HepG2 (cell line): ENCODE results near the gene GNG7. TPM values are rescaled to one million over a fixed set of nuclear protein-coding genes. Genes with fewer than 3 reads are reported as not detected.

Experiments used
- ATAC-seq: fragments of 200-7000 bp; cut with Tn5 transposase; 3 replicates; pipeline ENCODE4 v1.9.1; 2020; ENCODE audit warnings: mild to moderate bottlenecking, moderate library complexity
- BruUV-seq: library from RNA; stranded (reverse); fragments of 400-500 nt; replicated peaks from 2 replicates; lab custom pipeline; 2021; lab: Mats Ljungman, UMichigan
- CTCF ChIA-PET: fragments of 300-600 bp; formaldehyde crosslinking; extraction: SDS; loops from one replicate; lab custom pipeline; 2021; ENCODE audit warnings: low total read pairs, inconsistent platforms, low intra/inter-chr PET ratio; lab: Yijun Ruan, JAX
- POLR2A ChIA-PET: fragments of 350-600 bp; sonication (Branson Sonifier 250); formaldehyde crosslinking; loops from one replicate; lab custom pipeline; 2020; ENCODE audit warnings: antibody characterized with exemption, inconsistent platforms; lab: Yijun Ruan, JAX
- DNase-seq: peaks from one replicate; pipeline ENCODE4 v3.0.0-alpha.2; 2015; ENCODE audit warnings: low spot score
- FAIRE-seq: peaks from 3 replicates; lab custom pipeline; 2011; peaks lifted over from hg19 to GRCh38; lab: Jason Lieb, UNC
- H2AFZ ChIP-seq: one replicate; pipeline ENCODE4 v1.6.1; 2011; ENCODE audit warnings: low read length, inconsistent platforms
- H3K27ac ChIP-seq: fragments of 300-600 bp; 3 replicates; pipeline ENCODE4 v1.8.0; 2011; ENCODE audit warnings: mixed run types, mild to moderate bottlenecking, mixed read lengths, low read length, inconsistent platforms; ENCODE audit not compliant: insufficient read depth; ENCODE audit errors: extremely low read length
- H3K27me3 ChIP-seq, 2 experiments: fragments of 200-600 bp in 1 of 2; 2 replicates in 1 of 2; 3 replicates in 1 of 2; pipeline versions ENCODE4 v1.6.0 to v1.8.0; 2011; ENCODE audit warnings: low read length in 2 of 2, mild to moderate bottlenecking in 2 of 2, moderate library complexity in 2 of 2, inconsistent platforms in 1 of 2; ENCODE audit not compliant: insufficient read depth in 2 of 2, control insufficient read depth in 1 of 2
- H3K36me3 ChIP-seq, 2 experiments: fragments of 200-600 bp in 1 of 2; replicated peaks in 1 of 2; 2 replicates in 1 of 2; 3 replicates in 1 of 2; pipeline versions ENCODE4 v1.5.1 to v1.8.0; 2011; ENCODE audit warnings: low read length in 2 of 2, inconsistent platforms in 1 of 2; ENCODE audit not compliant: insufficient read depth in 2 of 2, control insufficient read depth in 1 of 2
- H3K4me1 ChIP-seq: 2 replicates; pipeline ENCODE4 v1.5.1; 2012; ENCODE audit warnings: low read length, inconsistent platforms; ENCODE audit not compliant: insufficient read depth
- H3K4me2 ChIP-seq: 2 replicates; pipeline ENCODE4 v1.6.0; 2011; ENCODE audit warnings: low read depth, low read length, inconsistent platforms
- H3K4me3 ChIP-seq, 3 experiments: fragments of 200-600 bp in 1 of 3; sonication (generic), shearing (Covaris generic) in 1 of 3; replicated peaks in 1 of 3; 2 replicates each; pipeline ENCODE4 v1.5.1; 2011 to 2016; ENCODE audit warnings: low read length in 3 of 3, inconsistent platforms in 2 of 3, low read depth in 2 of 3, mild to moderate bottlenecking in 2 of 3, control low read depth in 1 of 3, mixed read lengths in 1 of 3; ENCODE audit not compliant: insufficient read depth in 1 of 3
- H3K79me2 ChIP-seq: one replicate; pipeline ENCODE4 v1.6.1; 2011; ENCODE audit warnings: low read length, inconsistent platforms; ENCODE audit not compliant: insufficient read depth
- H3K9ac ChIP-seq: 2 replicates; pipeline ENCODE4 v1.6.0; 2011; ENCODE audit warnings: mild to moderate bottlenecking, low read depth, low read length, inconsistent platforms; ENCODE audit not compliant: insufficient read depth
- H3K9me3 ChIP-seq: 2 replicates; pipeline ENCODE4 v1.5.1; 2012; ENCODE audit warnings: mild to moderate bottlenecking, low read length
- H4K20me1 ChIP-seq: 2 replicates; pipeline ENCODE4 v1.6.0; 2011; ENCODE audit warnings: inconsistent platforms, mild to moderate bottlenecking, low read length, moderate library complexity; ENCODE audit not compliant: insufficient read depth
- ATM ChIP-seq: fragments of 450-650 bp; IDR thresholded peaks from 2 replicates; pipeline ENCODE4 v1.7.1; 2017; ENCODE audit warnings: mild to moderate bottlenecking, borderline replicate concordance
- CREB1 ChIP-seq, 2 experiments: fragments of 450-650 bp in 1 of 2; IDR thresholded peaks; 2 replicates each; pipeline ENCODE4 v1.6.1; 2016 to 2017; ENCODE audit warnings: control low read depth in 1 of 2, mild to moderate bottlenecking in 1 of 2, missing compliant biosample characterization in 1 of 2, missing genetic modification characterization in 1 of 2
- RAD21 ChIP-seq: fragments of 450-650 bp; formaldehyde crosslinking; IDR thresholded peaks from 2 replicates; pipeline ENCODE4 v1.5.0; 2020; ENCODE audit warnings: mild to moderate bottlenecking
- RFX1 ChIP-seq: fragments of 450-650 bp; IDR thresholded peaks from 2 replicates; pipeline ENCODE4 v1.6.1; 2017
- SMAD3 ChIP-seq: sonication (generic); formaldehyde crosslinking; IDR thresholded peaks from 2 replicates; pipeline ENCODE4 v1.4.0; 2020; ENCODE audit warnings: missing genetic modification reagents
- SMC3 ChIP-seq: IDR thresholded peaks from 2 replicates; pipeline ENCODE4 v1.6.1; 2011; ENCODE audit warnings: low read length, improper control_type of control experiment
- STAG1 ChIP-seq: sonication (generic); formaldehyde crosslinking; IDR thresholded peaks from 2 replicates; pipeline ENCODE4 v1.4.0; 2020; ENCODE audit warnings: missing genetic modification reagents
- ZNF570 ChIP-seq: sonication (generic); formaldehyde crosslinking; IDR thresholded peaks from 2 replicates; pipeline ENCODE4 v1.4.0; 2020; ENCODE audit warnings: mild to moderate bottlenecking, missing genetic modification reagents, borderline replicate concordance
- ZZZ3 ChIP-seq: sonication (generic); formaldehyde crosslinking; IDR thresholded peaks from 2 replicates; pipeline ENCODE4 v1.4.0; 2020; ENCODE audit warnings: missing genetic modification reagents, mild to moderate bottlenecking, borderline replicate concordance
- WGBS: methylation state at CpG from one replicate; pipeline ENCODE4 v1.1.6; 2017; ENCODE audit warnings: low lambda C conversion rate; 5-methylcytosine and 5-hydroxymethylcytosine counted together
- in situ Hi-C: cut with HindIII; loops from 2 replicates; pipeline ENCODE4 v1.10.0; 2017; ENCODE audit warnings: low pct_unique_long_range_greater_than_20kb; ENCODE audit not compliant: extremely low pct_ligation_motif_present
- intact Hi-C: fragments of 100-400 bp; cut with micrococcal nuclease; formaldehyde crosslinking; loops from one replicate; pipeline ENCODE4 v1.10.0; 2022; ENCODE audit not compliant: unreplicated experiment
- polyA plus RNA-seq, 8 experiments: library from polyadenylated mRNA; depleted of rRNA in 3 of 8; stranded (reverse) in 7 of 8; unstranded in 1 of 8; fragments of >200 nt; fragmentation: Illumina TruSeq in 4 of 8; extraction: Trizol in 4 of 8; gene quantifications; 2 replicates each; pipeline versions ENCODE4 v1.2.1 to v1.2.3, GENCODE V29; 2011 to 2016; ENCODE audit warnings: low read depth in 4 of 8, missing spikeins in 1 of 8, mixed read lengths in 1 of 8; ENCODE audit not compliant: insufficient read depth in 1 of 8
- total RNA-seq, 5 experiments: library from RNA; depleted of rRNA; stranded (reverse); fragments of >200 nt; fragmentation: Illumina TruSeq; extraction: Trizol; gene quantifications; 2 replicates each; pipeline ENCODE4 v1.2.3, GENCODE V29; 2016; ENCODE audit warnings: low read depth in 1 of 5
- TF ChIP-seq, protein P1 (sequence below): sonication (generic); formaldehyde crosslinking; IDR thresholded peaks from 2 replicates; pipeline ENCODE4 v1.4.0; 2020; ENCODE audit warnings: missing genetic modification reagents, borderline replicate concordance
- TF ChIP-seq, protein P2 (sequence below): sonication (generic); formaldehyde crosslinking; IDR thresholded peaks from 2 replicates; pipeline ENCODE4 v1.5.0; 2020; ENCODE audit warnings: mild to moderate bottlenecking, missing genetic modification reagents, moderate library complexity
- TF ChIP-seq, protein P3 (sequence below): sonication (generic); formaldehyde crosslinking; IDR thresholded peaks from 2 replicates; pipeline ENCODE4 v1.5.1; 2020; ENCODE audit warnings: mild to moderate bottlenecking, missing genetic modification reagents, moderate library complexity
- TF ChIP-seq, protein P4 (sequence below): IDR thresholded peaks from 2 replicates; pipeline ENCODE4 v1.6.1; 2012; ENCODE audit warnings: inconsistent platforms

GNG7 gene
- total and polyA plus RNA-seq, 2 of the 13 experiments (the other 11 are each of a cell fraction or from before 2014, with no cell fraction given): 1.4 to 3.3 TPM

DNA sequence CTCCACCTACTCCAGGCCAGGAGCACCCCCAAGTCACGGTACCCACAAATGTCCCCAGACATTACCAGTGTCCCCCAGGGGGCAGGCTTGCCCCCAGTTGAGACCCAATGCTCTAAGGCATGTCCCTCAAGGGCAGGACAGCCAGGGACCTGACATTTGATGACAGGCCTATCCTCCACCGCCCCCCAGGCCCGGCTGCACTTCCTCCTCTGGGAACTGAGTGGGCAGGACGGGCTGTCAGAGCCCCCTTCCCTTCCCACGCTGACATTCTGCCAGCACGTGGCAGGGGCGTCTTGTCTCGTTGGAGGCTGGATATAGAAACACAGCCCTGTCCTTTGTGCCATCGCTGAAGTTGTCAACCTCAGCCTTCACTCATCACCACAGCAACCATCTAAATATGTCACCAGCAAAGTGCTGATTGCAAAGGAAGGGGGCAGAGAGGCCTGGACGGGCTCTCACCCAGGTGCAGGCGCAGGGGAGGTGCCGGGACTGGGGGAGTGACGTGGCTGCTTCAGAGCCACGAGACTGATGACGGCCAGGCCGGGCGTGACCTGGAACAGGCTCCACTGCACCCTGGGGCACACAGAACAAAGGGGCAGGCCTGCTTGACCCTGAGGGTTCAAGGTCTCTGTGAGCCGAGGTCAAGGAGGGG, 38.4 kb downstream of the GNG7 start:
- POLR2A ChIA-PET: no interaction called here
- no peak overlapping the region for H2AFZ ChIP-seq
- FAIRE-seq (no peak), DNase-seq (no peak), ATAC-seq (peak; percentile 60)
- no peak overlapping the region for H3K4me2 ChIP-seq
- in situ Hi-C loops (no loop called here), intact Hi-C loops (no loop called here)
- peaks cover 13% of the 10 kb centered on the region; the same call in 1 of the 2 replicates for H3K4me1 ChIP-seq
- H4K20me1 ChIP-seq: no peaks in the 10 kb centered on the region
- H3K36me3 ChIP-seq: no peaks in the 10 kb centered on the region
- BruUV-seq: no TSS peak
- WGBS: 22% methylated on average over 12 of the region's 18 CpGs
- H3K4me3 ChIP-seq: peak overlapping the region in 1 of 3 experiments; percentile 2; a peak in 1 of 6 replicates
- H3K27ac ChIP-seq: no peak overlapping the region
- no peaks in the 10 kb centered on the region for H3K27me3 ChIP-seq
- H3K9me3 ChIP-seq: peaks cover 6% of the 10 kb centered on the region
- no peak overlapping the region for H3K9ac ChIP-seq
- CTCF ChIA-PET: interaction anchor here (1.7 kb wide), 1 partner anchor 85 kb away, joined by 11 read pairs; no protein-coding TSS in a partner anchor
- no peaks in the 10 kb centered on the region for H3K79me2 ChIP-seq
- TF ChIP-seq SMC3 (peak; percentile 20; the same call in 1 of the 2 replicates), ATM (no peak), RAD21 (CRISPR knock-in tag) (peak; percentile 51), CREB1 (IDR thresholded peaks at IDR 0.05) (0 out of 2 replicates have a peak, but pooled peaks have one; percentile 17), CREB1 (CRISPR knock-in tag; IDR thresholded peaks at IDR 0.05) (no peak), STAG1 (peak; percentile 65), ZNF570 (no peak), RFX1 (peak; percentile 26; the same call in 1 of the 2 replicates), ZZZ3 (CRISPR knock-in tag) (no peak), SMAD3 (no peak)
- TF ChIP-seq, protein P1, sequence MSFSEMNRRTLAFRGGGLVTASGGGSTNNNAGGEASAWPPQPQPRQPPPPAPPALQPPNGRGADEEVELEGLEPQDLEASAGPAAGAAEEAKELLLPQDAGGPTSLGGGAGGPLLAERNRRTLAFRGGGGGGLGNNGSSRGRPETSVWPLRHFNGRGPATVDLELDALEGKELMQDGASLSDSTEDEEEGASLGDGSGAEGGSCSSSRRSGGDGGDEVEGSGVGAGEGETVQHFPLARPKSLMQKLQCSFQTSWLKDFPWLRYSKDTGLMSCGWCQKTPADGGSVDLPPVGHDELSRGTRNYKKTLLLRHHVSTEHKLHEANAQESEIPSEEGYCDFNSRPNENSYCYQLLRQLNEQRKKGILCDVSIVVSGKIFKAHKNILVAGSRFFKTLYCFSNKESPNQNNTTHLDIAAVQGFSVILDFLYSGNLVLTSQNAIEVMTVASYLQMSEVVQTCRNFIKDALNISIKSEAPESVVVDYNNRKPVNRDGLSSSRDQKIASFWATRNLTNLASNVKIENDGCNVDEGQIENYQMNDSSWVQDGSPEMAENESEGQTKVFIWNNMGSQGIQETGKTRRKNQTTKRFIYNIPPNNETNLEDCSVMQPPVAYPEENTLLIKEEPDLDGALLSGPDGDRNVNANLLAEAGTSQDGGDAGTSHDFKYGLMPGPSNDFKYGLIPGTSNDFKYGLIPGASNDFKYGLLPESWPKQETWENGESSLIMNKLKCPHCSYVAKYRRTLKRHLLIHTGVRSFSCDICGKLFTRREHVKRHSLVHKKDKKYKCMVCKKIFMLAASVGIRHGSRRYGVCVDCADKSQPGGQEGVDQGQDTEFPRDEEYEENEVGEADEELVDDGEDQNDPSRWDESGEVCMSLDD (CRISPR knock-in tag): peak; percentile 85; the same call in 1 of the 2 replicates
- TF ChIP-seq, protein P2, sequence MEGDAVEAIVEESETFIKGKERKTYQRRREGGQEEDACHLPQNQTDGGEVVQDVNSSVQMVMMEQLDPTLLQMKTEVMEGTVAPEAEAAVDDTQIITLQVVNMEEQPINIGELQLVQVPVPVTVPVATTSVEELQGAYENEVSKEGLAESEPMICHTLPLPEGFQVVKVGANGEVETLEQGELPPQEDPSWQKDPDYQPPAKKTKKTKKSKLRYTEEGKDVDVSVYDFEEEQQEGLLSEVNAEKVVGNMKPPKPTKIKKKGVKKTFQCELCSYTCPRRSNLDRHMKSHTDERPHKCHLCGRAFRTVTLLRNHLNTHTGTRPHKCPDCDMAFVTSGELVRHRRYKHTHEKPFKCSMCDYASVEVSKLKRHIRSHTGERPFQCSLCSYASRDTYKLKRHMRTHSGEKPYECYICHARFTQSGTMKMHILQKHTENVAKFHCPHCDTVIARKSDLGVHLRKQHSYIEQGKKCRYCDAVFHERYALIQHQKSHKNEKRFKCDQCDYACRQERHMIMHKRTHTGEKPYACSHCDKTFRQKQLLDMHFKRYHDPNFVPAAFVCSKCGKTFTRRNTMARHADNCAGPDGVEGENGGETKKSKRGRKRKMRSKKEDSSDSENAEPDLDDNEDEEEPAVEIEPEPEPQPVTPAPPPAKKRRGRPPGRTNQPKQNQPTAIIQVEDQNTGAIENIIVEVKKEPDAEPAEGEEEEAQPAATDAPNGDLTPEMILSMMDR (CRISPR knock-in tag): peak; percentile 51
- TF ChIP-seq, protein P3, sequence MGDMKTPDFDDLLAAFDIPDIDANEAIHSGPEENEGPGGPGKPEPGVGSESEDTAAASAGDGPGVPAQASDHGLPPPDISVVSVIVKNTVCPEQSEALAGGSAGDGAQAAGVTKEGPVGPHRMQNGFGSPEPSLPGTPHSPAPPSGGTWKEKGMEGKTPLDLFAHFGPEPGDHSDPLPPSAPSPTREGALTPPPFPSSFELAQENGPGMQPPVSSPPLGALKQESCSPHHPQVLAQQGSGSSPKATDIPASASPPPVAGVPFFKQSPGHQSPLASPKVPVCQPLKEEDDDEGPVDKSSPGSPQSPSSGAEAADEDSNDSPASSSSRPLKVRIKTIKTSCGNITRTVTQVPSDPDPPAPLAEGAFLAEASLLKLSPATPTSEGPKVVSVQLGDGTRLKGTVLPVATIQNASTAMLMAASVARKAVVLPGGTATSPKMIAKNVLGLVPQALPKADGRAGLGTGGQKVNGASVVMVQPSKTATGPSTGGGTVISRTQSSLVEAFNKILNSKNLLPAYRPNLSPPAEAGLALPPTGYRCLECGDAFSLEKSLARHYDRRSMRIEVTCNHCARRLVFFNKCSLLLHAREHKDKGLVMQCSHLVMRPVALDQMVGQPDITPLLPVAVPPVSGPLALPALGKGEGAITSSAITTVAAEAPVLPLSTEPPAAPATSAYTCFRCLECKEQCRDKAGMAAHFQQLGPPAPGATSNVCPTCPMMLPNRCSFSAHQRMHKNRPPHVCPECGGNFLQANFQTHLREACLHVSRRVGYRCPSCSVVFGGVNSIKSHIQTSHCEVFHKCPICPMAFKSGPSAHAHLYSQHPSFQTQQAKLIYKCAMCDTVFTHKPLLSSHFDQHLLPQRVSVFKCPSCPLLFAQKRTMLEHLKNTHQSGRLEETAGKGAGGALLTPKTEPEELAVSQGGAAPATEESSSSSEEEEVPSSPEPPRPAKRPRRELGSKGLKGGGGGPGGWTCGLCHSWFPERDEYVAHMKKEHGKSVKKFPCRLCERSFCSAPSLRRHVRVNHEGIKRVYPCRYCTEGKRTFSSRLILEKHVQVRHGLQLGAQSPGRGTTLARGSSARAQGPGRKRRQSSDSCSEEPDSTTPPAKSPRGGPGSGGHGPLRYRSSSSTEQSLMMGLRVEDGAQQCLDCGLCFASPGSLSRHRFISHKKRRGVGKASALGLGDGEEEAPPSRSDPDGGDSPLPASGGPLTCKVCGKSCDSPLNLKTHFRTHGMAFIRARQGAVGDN (CRISPR knock-in tag): peak; percentile 29; the same call in 1 of the 2 replicates
- TF ChIP-seq, protein P4, sequence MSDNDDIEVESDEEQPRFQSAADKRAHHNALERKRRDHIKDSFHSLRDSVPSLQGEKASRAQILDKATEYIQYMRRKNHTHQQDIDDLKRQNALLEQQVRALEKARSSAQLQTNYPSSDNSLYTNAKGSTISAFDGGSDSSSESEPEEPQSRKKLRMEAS: peak; percentile 33; the same call in 1 of the 2 replicates
